Liver (tissue), 9 donors: Measurements from ENCODE around the gene EPHB4. TPM values are rescaled to one million over a fixed set of nuclear protein-coding genes. Genes with fewer than 3 reads are reported as not detected.
A peak's percentile ranks its signal among the peaks of the same experiment; 100 is the strongest.

ENCODE experiments used
- DNase-seq: peaks from one replicate; pipeline ENCODE4 v3.0.0-alpha.2; 2017; ENCODE audit warnings: low spot score
- H3K27ac ChIP-seq, 2 donors: one replicate each; pipeline ENCODE4 v1.7.0; 2013; ENCODE audit warnings: inconsistent platforms in 2 of 2, low read length in 2 of 2, control low read depth in 1 of 2, low read depth in 1 of 2, mild to moderate bottlenecking in 1 of 2
- H3K27me3 ChIP-seq, 4 donors: one replicate each; pipeline versions ENCODE4 v1.6.1 to v1.7.0; 2013; ENCODE audit warnings: low read length in 3 of 4, inconsistent platforms in 1 of 4, mild to moderate bottlenecking in 1 of 4, moderate library complexity in 1 of 4; ENCODE audit not compliant: control insufficient read depth in 4 of 4, insufficient read depth in 4 of 4
- H3K36me3 ChIP-seq, 4 donors: one replicate each; pipeline versions ENCODE4 v1.6.1 to v1.7.0; 2013; ENCODE audit warnings: low read length in 3 of 4, mild to moderate bottlenecking in 3 of 4, low read depth in 1 of 4, moderate library complexity in 1 of 4; ENCODE audit not compliant: control insufficient read depth in 4 of 4, insufficient read depth in 3 of 4
- H3K4me1 ChIP-seq, 4 donors: one replicate each; pipeline versions ENCODE4 v1.6.1 to v1.7.0; 2013; ENCODE audit warnings: low read length in 3 of 4, mild to moderate bottlenecking in 3 of 4, moderate library complexity in 1 of 4; ENCODE audit not compliant: control insufficient read depth in 4 of 4, insufficient read depth in 4 of 4
- H3K4me3 ChIP-seq, 3 donors: one replicate each; pipeline versions ENCODE4 v1.6.1 to v1.7.0; 2013; ENCODE audit warnings: low read length in 3 of 3, control low read depth in 1 of 3, low read depth in 1 of 3, mild to moderate bottlenecking in 1 of 3
- H3K9ac ChIP-seq, 2 donors: one replicate each; pipeline ENCODE4 v1.7.0; 2013; ENCODE audit warnings: low read length in 2 of 2, mild to moderate bottlenecking in 2 of 2, moderate library complexity in 2 of 2, control low read depth in 1 of 2, low read depth in 1 of 2
- H3K9me3 ChIP-seq, 4 donors: one replicate each; pipeline versions ENCODE4 v1.6.1 to v1.7.0; 2013; ENCODE audit warnings: low read length in 3 of 4; ENCODE audit not compliant: control insufficient read depth in 4 of 4
- EGR1 ChIP-seq, 2 donors: IDR thresholded peaks; 2 replicates each; pipeline ENCODE4 v1.6.1; 2016 to 2018; ENCODE audit warnings: antibody characterized with exemption in 2 of 2, low read depth in 2 of 2
- FOXA1 ChIP-seq: IDR thresholded peaks from 2 replicates; pipeline ENCODE4 v1.6.1; 2016; ENCODE audit warnings: antibody characterized with exemption
- FOXA2 ChIP-seq: IDR thresholded peaks from 2 replicates; pipeline ENCODE4 v1.6.1; 2016; ENCODE audit warnings: antibody characterized with exemption
- GABPA ChIP-seq, 2 donors: IDR thresholded peaks in 1 of 2; conservative IDR thresholded peaks in 1 of 2; 2 replicates each; pipeline ENCODE4 v1.6.1; 2016; ENCODE audit warnings: antibody characterized with exemption in 2 of 2, mild to moderate bottlenecking in 1 of 2, moderate library complexity in 1 of 2
- HNF4A ChIP-seq, 2 donors: conservative IDR thresholded peaks; 2 replicates each; pipeline ENCODE4 v1.6.1; 2016; ENCODE audit warnings: antibody characterized with exemption in 2 of 2, mild to moderate bottlenecking in 2 of 2
- HNF4G ChIP-seq: IDR thresholded peaks from 2 replicates; pipeline ENCODE4 v1.6.1; 2016; ENCODE audit warnings: antibody characterized with exemption
- JUND ChIP-seq, 2 donors: IDR thresholded peaks; 2 replicates each; pipeline ENCODE4 v1.6.1; 2016; ENCODE audit warnings: antibody characterized with exemption in 2 of 2
- NR2F2 ChIP-seq: IDR thresholded peaks from 2 replicates; pipeline ENCODE4 v1.6.1; 2016; ENCODE audit warnings: antibody characterized with exemption
- RAD21 ChIP-seq, 2 donors: IDR thresholded peaks; 2 replicates each; pipeline ENCODE4 v1.6.1; 2016; ENCODE audit warnings: antibody characterized with exemption in 2 of 2, mild to moderate bottlenecking in 2 of 2
- RXRA ChIP-seq, 2 donors: IDR thresholded peaks; 2 replicates each; pipeline ENCODE4 v1.6.1; 2017 to 2018; ENCODE audit warnings: antibody characterized with exemption in 2 of 2, mild to moderate bottlenecking in 1 of 2
- SP1 ChIP-seq: IDR thresholded peaks from 2 replicates; pipeline ENCODE4 v1.6.1; 2018; ENCODE audit warnings: antibody characterized with exemption, mild to moderate bottlenecking
- TAF1 ChIP-seq: conservative IDR thresholded peaks from 2 replicates; pipeline ENCODE4 v1.6.1; 2016; ENCODE audit warnings: antibody characterized with exemption, mild to moderate bottlenecking
- YY1 ChIP-seq: IDR thresholded peaks from 2 replicates; pipeline ENCODE4 v1.6.1; 2016; ENCODE audit warnings: antibody characterized with exemption, mild to moderate bottlenecking
- WGBS: extraction: QIAGEN DNeasy Blood & Tissue Kit; methylation state at CpG from one replicate; pipeline ENCODE4 v1.1.7; 2013; 5-methylcytosine and 5-hydroxymethylcytosine counted together
- polyA plus RNA-seq, 2 donors: library from polyadenylated mRNA; stranded (reverse) in 1 of 2; unstranded in 1 of 2; fragments of 200-250 nt in 1 of 2; fragments of >200 nt in 1 of 2; fragmentation: Nextera tagmentation in 1 of 2; extraction: Ambion mirVana in 1 of 2; gene quantifications; one replicate each; pipeline versions ENCODE4 v1.2.1 to v1.2.3, GENCODE V29; 2013 to 2015
- total RNA-seq, 2 donors: library from RNA; depleted of rRNA; stranded (reverse); fragments of >200 nt; gene quantifications; one replicate each; pipeline ENCODE4 v1.2.3, GENCODE V29; 2014
- TF ChIP-seq, protein P1 (sequence below): IDR thresholded peaks from 2 replicates; pipeline ENCODE4 v1.6.1; 2016; ENCODE audit warnings: antibody characterized with exemption, mild to moderate bottlenecking
- TF ChIP-seq, protein P2 (sequence below): fragments of 150-350 bp; IDR thresholded peaks from 2 replicates; pipeline ENCODE4 v1.5.1; 2017; ENCODE audit warnings: improper control_type of control experiment, low read depth, low read length; ENCODE audit not compliant: missing input control
- TF ChIP-seq, protein P3 (sequence below): IDR thresholded peaks from 2 replicates; pipeline ENCODE4 v1.6.1; 2016; ENCODE audit warnings: antibody characterized with exemption
- TF ChIP-seq, protein P4 (sequence below): IDR thresholded peaks from 2 replicates; pipeline ENCODE4 v1.6.1; 2016; ENCODE audit warnings: antibody characterized with exemption
- donor health status: healthy.
- donor health status: healthy.
- donor health status: healthy.
- donor health status: healthy.
- donor health status: healthy.

The EPHB4 gene
- total and polyA plus RNA-seq, 4 donors: 14.4 to 53.0 (median 50.0) TPM

- Histone ChIP-seq H3K27me3 (no peaks in the 10 kb centered on the region), H3K9me3 (no peaks in the 10 kb centered on the region), H3K4me1 (peaks cover 7 to 17% (median 11%) of the 10 kb centered on the region in 4 donors), H3K36me3 (peaks cover 0 to 2% (median 0%) of the 10 kb centered on the region in 4 donors), H3K27ac (peak within 1 kb of the TSS; percentile 42 to 48), H3K4me3 (peak within 1 kb of the TSS; percentile 4 to 67 (median 63)), H3K9ac (peak within 1 kb of the TSS in 1 of 2 donors; percentile 28)
- peak; percentile 43 for TF ChIP-seq YY1
- TF ChIP-seq, protein P1, sequence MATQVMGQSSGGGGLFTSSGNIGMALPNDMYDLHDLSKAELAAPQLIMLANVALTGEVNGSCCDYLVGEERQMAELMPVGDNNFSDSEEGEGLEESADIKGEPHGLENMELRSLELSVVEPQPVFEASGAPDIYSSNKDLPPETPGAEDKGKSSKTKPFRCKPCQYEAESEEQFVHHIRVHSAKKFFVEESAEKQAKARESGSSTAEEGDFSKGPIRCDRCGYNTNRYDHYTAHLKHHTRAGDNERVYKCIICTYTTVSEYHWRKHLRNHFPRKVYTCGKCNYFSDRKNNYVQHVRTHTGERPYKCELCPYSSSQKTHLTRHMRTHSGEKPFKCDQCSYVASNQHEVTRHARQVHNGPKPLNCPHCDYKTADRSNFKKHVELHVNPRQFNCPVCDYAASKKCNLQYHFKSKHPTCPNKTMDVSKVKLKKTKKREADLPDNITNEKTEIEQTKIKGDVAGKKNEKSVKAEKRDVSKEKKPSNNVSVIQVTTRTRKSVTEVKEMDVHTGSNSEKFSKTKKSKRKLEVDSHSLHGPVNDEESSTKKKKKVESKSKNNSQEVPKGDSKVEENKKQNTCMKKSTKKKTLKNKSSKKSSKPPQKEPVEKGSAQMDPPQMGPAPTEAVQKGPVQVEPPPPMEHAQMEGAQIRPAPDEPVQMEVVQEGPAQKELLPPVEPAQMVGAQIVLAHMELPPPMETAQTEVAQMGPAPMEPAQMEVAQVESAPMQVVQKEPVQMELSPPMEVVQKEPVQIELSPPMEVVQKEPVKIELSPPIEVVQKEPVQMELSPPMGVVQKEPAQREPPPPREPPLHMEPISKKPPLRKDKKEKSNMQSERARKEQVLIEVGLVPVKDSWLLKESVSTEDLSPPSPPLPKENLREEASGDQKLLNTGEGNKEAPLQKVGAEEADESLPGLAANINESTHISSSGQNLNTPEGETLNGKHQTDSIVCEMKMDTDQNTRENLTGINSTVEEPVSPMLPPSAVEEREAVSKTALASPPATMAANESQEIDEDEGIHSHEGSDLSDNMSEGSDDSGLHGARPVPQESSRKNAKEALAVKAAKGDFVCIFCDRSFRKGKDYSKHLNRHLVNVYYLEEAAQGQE: peak; percentile 25
- TF ChIP-seq, protein P2, sequence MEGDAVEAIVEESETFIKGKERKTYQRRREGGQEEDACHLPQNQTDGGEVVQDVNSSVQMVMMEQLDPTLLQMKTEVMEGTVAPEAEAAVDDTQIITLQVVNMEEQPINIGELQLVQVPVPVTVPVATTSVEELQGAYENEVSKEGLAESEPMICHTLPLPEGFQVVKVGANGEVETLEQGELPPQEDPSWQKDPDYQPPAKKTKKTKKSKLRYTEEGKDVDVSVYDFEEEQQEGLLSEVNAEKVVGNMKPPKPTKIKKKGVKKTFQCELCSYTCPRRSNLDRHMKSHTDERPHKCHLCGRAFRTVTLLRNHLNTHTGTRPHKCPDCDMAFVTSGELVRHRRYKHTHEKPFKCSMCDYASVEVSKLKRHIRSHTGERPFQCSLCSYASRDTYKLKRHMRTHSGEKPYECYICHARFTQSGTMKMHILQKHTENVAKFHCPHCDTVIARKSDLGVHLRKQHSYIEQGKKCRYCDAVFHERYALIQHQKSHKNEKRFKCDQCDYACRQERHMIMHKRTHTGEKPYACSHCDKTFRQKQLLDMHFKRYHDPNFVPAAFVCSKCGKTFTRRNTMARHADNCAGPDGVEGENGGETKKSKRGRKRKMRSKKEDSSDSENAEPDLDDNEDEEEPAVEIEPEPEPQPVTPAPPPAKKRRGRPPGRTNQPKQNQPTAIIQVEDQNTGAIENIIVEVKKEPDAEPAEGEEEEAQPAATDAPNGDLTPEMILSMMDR: peak; percentile 92
- TF ChIP-seq SP1: peak; percentile 35
- TF ChIP-seq RAD21 (IDR thresholded peaks at IDR 0.05): peak; percentile 95 to 97
- TF ChIP-seq TAF1: no peak
- TF ChIP-seq, protein P3, sequence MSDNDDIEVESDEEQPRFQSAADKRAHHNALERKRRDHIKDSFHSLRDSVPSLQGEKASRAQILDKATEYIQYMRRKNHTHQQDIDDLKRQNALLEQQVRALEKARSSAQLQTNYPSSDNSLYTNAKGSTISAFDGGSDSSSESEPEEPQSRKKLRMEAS: peak; percentile 95
- TF ChIP-seq JUND (IDR thresholded peaks at IDR 0.05): no peak
- no peak for TF ChIP-seq HNF4G
- peak; percentile 6 to 22 for TF ChIP-seq RXRA (IDR thresholded peaks at IDR 0.05)
- peak; percentile 87 for DNase-seq
- under 1% methylated on average over 71 of the region's 71 CpGs for WGBS
These were observed 24.9 kb upstream of the EPHB4 start, which contains the start of gene SLC12A9 for GRCh38 chr7:100852048-100852872. Gene SLC12A9 (plus strand): TSS chr7:100852713. CDS start chr7:100854198, 1,485 bp downstream.

GRCh38 chr7:100847360-100847759 lies 20.0 kb upstream of the EPHB4 start:
- Histone ChIP-seq H3K9ac (no peak overlapping the region), H3K27me3 (no peaks in the 10 kb centered on the region), H3K27ac (no peak overlapping the region), H3K4me3 (no peak overlapping the region), H3K36me3 (no peaks in the 10 kb centered on the region), H3K4me1 (peaks cover 3 to 7% (median 6%) of the 10 kb centered on the region in 4 donors), H3K9me3 (no peaks in the 10 kb centered on the region)
- 97% methylated on average over 4 of the region's 4 CpGs for WGBS
- DNase-seq: no peak
- no peak for TF ChIP-seq SP1
- TF ChIP-seq, protein P2: no peak
- no peak for TF ChIP-seq YY1
- no peak for TF ChIP-seq FOXA2
- TF ChIP-seq TAF1: no peak
- TF ChIP-seq FOXA1: no peak
- TF ChIP-seq, protein P3: no peak
- TF ChIP-seq, protein P4, sequence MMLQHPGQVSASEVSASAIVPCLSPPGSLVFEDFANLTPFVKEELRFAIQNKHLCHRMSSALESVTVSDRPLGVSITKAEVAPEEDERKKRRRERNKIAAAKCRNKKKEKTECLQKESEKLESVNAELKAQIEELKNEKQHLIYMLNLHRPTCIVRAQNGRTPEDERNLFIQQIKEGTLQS: no peak
- no peak for TF ChIP-seq GABPA (IDR thresholded peaks at IDR 0.05 in 1 of 2, conservative IDR thresholded peaks at IDR 0.05 in 1 of 2)
- no peak for TF ChIP-seq NR2F2
- no peak for TF ChIP-seq HNF4A (conservative IDR thresholded peaks at IDR 0.05)
- no peak for TF ChIP-seq RAD21 (IDR thresholded peaks at IDR 0.05)
- TF ChIP-seq, protein P1: no peak
- TF ChIP-seq RXRA (IDR thresholded peaks at IDR 0.05): no peak
- no peak for TF ChIP-seq JUND (IDR thresholded peaks at IDR 0.05)
- no peak for TF ChIP-seq EGR1 (IDR thresholded peaks at IDR 0.05; ENCODE audit: low read depth in 2 of 2)
- no peak for TF ChIP-seq HNF4G
